PC-9 (cell line): ENCODE measurements around the gene SELENON. TPM values are rescaled to one million over a fixed set of nuclear protein-coding genes. Genes with fewer than 3 reads are reported as not detected.

Experiments used
- BruUV-seq: library from RNA; stranded (reverse); fragments of 400-500 nt; replicated peaks from 2 replicates; lab custom pipeline; 2021; lab: Mats Ljungman, UMichigan
- CTCF ChIA-PET: fragments of 300-600 bp; sonication (Branson Sonifier 250); formaldehyde crosslinking; loops from one replicate; lab custom pipeline; 2022; ENCODE audit warnings: antibody characterized with exemption; lab: Charles Lee
- POLR2A ChIA-PET: fragments of 300-600 bp; sonication (Branson Sonifier 250); formaldehyde crosslinking; loops from one replicate; lab custom pipeline; 2022; ENCODE audit warnings: antibody characterized with exemption; ENCODE audit not compliant: unreplicated experiment; lab: Charles Lee
- DNase-seq, 2 experiments: peaks; one replicate each; pipeline versions ENCODE4 v3.0.0 to v3.0.0-alpha.2; 2015 to 2022; ENCODE audit warnings: mixed read lengths in 1 of 2
- H2AFZ ChIP-seq: fragments of 200-600 bp; sonication (generic); 2 replicates; pipeline ENCODE4 v1.8.1; 2017; ENCODE audit warnings: antibody characterized with exemption
- H3F3A ChIP-seq: fragments of 200-600 bp; sonication (generic); 2 replicates; pipeline ENCODE4 v1.8.1; 2017; ENCODE audit warnings: antibody characterized with exemption, mild to moderate bottlenecking, low read depth; ENCODE audit not compliant: insufficient read depth
- H3K27ac ChIP-seq: fragments of 200-600 bp; sonication (generic); 2 replicates; pipeline ENCODE4 v1.6.1; 2016; ENCODE audit warnings: mixed run types
- H3K27me3 ChIP-seq: fragments of 200-600 bp; sonication (generic); 2 replicates; pipeline ENCODE4 v1.6.1; 2016; ENCODE audit warnings: low read depth, mixed run types; ENCODE audit not compliant: insufficient read depth
- H3K36me3 ChIP-seq: fragments of 200-600 bp; sonication (generic); 2 replicates; pipeline ENCODE4 v1.6.1; 2016; ENCODE audit warnings: low read depth, mixed run types
- H3K4me1 ChIP-seq: fragments of 200-600 bp; sonication (generic); replicated peaks from 2 replicates; pipeline ENCODE4 v1.6.1; 2016; ENCODE audit warnings: mixed run types; ENCODE audit not compliant: insufficient read depth
- H3K4me2 ChIP-seq: fragments of 200-600 bp; sonication (generic); 2 replicates; pipeline ENCODE4 v1.6.1; 2017; ENCODE audit warnings: mixed run types
- H3K4me3 ChIP-seq: fragments of 200-600 bp; sonication (generic); 2 replicates; pipeline ENCODE4 v1.6.1; 2016; ENCODE audit warnings: mixed run types
- H3K79me2 ChIP-seq: fragments of 200-600 bp; sonication (generic); 2 replicates; pipeline ENCODE4 v1.6.1; 2017; ENCODE audit warnings: low read depth, mixed run types
- H3K9me2 ChIP-seq: fragments of 200-600 bp; sonication (generic); 2 replicates; pipeline ENCODE4 v1.8.1; 2017; ENCODE audit warnings: mild to moderate bottlenecking; ENCODE audit not compliant: insufficient read depth
- H3K9me3 ChIP-seq: fragments of 200-600 bp; sonication (generic); 2 replicates; pipeline ENCODE4 v1.8.1; 2016; ENCODE audit warnings: low read depth; ENCODE audit not compliant: insufficient read depth
- H4K20me1 ChIP-seq: fragments of 200-600 bp; sonication (generic); 2 replicates; pipeline ENCODE4 v1.8.1; 2017; ENCODE audit not compliant: insufficient read depth
- EZH2 ChIP-seq: fragments of 200-600 bp; sonication (generic); IDR thresholded peaks from 2 replicates; pipeline ENCODE4 v1.8.0; 2017; ENCODE audit warnings: antibody characterized with exemption, low read depth
- intact Hi-C: fragments of 100-400 bp; cut with micrococcal nuclease; formaldehyde crosslinking; loops from one replicate; pipeline ENCODE4 v1.10.0; 2022; ENCODE audit not compliant: unreplicated experiment
- total RNA-seq: library from RNA; stranded (reverse); gene quantifications from 2 replicates; pipeline ENCODE4 v1.2.3, GENCODE V29; 2021
- TF ChIP-seq, protein P1 (sequence below): fragments of 200-600 bp; sonication (generic); conservative IDR thresholded peaks from 2 replicates; pipeline ENCODE4 v1.6.1; 2017; ENCODE audit warnings: mixed run types, antibody characterized with exemption, mild to moderate bottlenecking, moderate library complexity

The SELENON gene
- total RNA-seq, 1 experiment from 2014 or later, result 44.3 TPM

GRCh38 chr1:25772692-25773245 lies 27.2 kb upstream of the SELENON start:
- no TSS peak for BruUV-seq
- no peak overlapping the region for H3K4me3 ChIP-seq
- H3K36me3 ChIP-seq, result no peaks in the 10 kb centered on the region
- TF ChIP-seq EZH2, result no peak
- TF ChIP-seq, protein P1, sequence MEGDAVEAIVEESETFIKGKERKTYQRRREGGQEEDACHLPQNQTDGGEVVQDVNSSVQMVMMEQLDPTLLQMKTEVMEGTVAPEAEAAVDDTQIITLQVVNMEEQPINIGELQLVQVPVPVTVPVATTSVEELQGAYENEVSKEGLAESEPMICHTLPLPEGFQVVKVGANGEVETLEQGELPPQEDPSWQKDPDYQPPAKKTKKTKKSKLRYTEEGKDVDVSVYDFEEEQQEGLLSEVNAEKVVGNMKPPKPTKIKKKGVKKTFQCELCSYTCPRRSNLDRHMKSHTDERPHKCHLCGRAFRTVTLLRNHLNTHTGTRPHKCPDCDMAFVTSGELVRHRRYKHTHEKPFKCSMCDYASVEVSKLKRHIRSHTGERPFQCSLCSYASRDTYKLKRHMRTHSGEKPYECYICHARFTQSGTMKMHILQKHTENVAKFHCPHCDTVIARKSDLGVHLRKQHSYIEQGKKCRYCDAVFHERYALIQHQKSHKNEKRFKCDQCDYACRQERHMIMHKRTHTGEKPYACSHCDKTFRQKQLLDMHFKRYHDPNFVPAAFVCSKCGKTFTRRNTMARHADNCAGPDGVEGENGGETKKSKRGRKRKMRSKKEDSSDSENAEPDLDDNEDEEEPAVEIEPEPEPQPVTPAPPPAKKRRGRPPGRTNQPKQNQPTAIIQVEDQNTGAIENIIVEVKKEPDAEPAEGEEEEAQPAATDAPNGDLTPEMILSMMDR, result no peak
- no peak overlapping the region for H3K27ac ChIP-seq
- H3K9me2 ChIP-seq, result no peaks in the 10 kb centered on the region
- no peak for DNase-seq
- no peaks in the 10 kb centered on the region for H3K9me3 ChIP-seq
- ChIA-PET CTCF (no interaction called here), POLR2A (no interaction called here)
- no peaks in the 10 kb centered on the region for H3K79me2 ChIP-seq
- H3K4me2 ChIP-seq, result no peak overlapping the region
- H3F3A ChIP-seq, result no peaks in the 10 kb centered on the region; the same call in 1 of the 2 replicates
- intact Hi-C loops, result no loop called here
- peaks cover 25% of the 10 kb centered on the region for H3K4me1 ChIP-seq
- no peaks in the 10 kb centered on the region for H4K20me1 ChIP-seq
- no peak overlapping the region for H2AFZ ChIP-seq
- H3K27me3 ChIP-seq, result no peaks in the 10 kb centered on the region

DNA sequence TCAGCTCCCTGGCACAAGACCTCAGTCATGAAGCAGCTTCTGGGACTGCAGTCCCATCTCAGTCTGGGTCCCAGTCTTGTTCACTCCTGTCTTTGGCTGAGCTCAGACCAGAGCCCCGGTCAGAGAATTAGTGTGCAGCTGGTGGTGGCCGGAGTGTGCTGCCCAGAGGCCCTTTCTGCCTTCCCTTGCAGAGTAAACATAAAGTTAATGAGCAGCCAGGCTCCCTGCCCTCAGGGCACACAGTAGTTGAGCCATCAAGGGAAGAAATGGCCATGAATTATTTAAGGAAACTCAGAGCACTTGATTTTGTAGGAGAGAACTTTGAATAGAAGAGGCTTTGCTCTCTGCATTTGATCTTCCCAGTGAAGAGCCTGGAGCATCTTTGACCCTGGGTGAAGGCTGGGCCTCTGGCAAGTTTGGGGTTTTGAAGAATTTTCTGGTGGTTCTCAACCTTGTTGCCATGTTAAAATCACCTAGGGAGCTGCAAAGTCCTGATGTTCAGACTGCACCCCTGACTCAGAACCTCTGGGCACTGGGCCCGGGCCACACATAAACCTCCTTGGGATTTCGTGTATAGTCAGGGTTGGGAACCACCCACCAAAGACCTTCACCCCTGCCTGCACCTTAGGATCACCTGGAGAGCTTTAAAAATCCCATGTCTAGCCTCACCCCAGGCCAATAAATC lies 26.4 kb upstream of the SELENON start:
- Histone ChIP-seq H3K4me2 (peak overlapping the region; percentile 32), H3K4me3 (no peak overlapping the region), H3F3A (no peaks in the 10 kb centered on the region; the same call in 1 of the 2 replicates), H3K79me2 (no peaks in the 10 kb centered on the region), H3K27me3 (no peaks in the 10 kb centered on the region), H3K36me3 (no peaks in the 10 kb centered on the region), H4K20me1 (no peaks in the 10 kb centered on the region), H2AFZ (no peak overlapping the region), H3K9me3 (no peaks in the 10 kb centered on the region), H3K9me2 (no peaks in the 10 kb centered on the region), H3K27ac (no peak overlapping the region), H3K4me1 (peaks cover 25% of the 10 kb centered on the region)
- peak; percentile 61 to 74 for DNase-seq
- intact Hi-C loops, result no loop called here
- TF ChIP-seq, protein P1, result no peak
- TF ChIP-seq EZH2, result no peak
- POLR2A ChIA-PET, result interaction anchor here (0.7 kb wide), 1 partner anchor 14 kb away, joined by 9 read pairs; no protein-coding TSS in a partner anchor
- BruUV-seq, result no TSS peak
- CTCF ChIA-PET, result no interaction called here

GRCh38 chr1:25774206-25774803 lies 25.7 kb upstream of the SELENON start:
- no TSS peak for BruUV-seq
- Histone ChIP-seq H3K4me1 (peaks cover 25% of the 10 kb centered on the region), H2AFZ (no peak overlapping the region), H4K20me1 (no peaks in the 10 kb centered on the region), H3K9me3 (no peaks in the 10 kb centered on the region), H3K79me2 (no peaks in the 10 kb centered on the region), H3K27ac (no peak overlapping the region), H3F3A (no peaks in the 10 kb centered on the region; the same call in 1 of the 2 replicates), H3K36me3 (no peaks in the 10 kb centered on the region), H3K4me2 (peak overlapping the region; percentile 32), H3K4me3 (no peak overlapping the region), H3K27me3 (no peaks in the 10 kb centered on the region), H3K9me2 (no peaks in the 10 kb centered on the region)
- TF ChIP-seq EZH2, result no peak
- TF ChIP-seq, protein P1, result no peak
- ChIA-PET POLR2A (interaction anchor here (0.7 kb wide), 1 partner anchor 15 kb away, joined by 9 read pairs; no protein-coding TSS in a partner anchor), CTCF (no interaction called here)
- intact Hi-C loops, result no loop called here
- DNase-seq, result no peak
